ENCODE data around the gene CCDC179.

The CCDC179 gene

DNA sequence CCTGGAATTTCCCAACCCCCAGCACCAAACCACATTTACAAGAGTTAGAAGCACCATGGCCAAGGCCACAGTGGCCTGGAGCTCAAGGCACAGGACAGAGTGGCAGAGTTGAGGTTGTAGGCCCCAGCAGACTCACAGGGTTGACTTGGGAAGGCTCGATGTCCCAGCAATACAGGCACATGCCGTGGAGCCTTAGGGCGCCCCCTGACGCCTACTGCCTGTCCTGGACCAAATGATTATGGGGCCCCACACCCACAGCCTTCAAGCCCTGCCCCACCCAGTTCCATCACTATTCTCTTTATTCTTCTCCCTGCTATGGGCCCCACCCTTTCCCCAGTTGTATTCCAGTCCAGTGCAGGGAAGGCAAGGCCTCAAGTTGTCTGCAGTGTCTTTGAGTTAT is at the start of gene CCDC179:
CCDC179 (minus strand) TSS at position 234 of the 400 bp plus-strand sequence; CDS start at position 181, 53 bp downstream.
- FAIRE-seq, result no peak

DNA sequence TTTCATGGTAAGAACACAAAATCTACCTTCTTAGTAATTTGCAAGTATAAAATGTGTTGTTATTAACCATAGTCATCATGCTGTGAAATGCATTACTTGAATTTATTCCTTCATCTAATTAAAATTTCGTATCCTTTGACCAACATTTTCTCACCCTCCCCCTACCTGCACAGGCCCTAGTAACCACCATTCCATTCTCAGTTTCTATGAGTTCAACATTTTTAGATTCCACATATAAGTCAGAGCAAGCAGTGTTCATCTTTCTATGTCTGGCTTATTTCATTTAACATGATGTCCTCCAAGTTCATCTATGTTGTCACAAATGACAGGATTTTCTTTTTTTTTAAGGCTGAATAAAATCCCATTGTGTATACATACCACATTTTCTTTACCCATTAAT is 43.5 kb upstream of the CCDC179 start:
- no peak for FAIRE-seq

DNA sequence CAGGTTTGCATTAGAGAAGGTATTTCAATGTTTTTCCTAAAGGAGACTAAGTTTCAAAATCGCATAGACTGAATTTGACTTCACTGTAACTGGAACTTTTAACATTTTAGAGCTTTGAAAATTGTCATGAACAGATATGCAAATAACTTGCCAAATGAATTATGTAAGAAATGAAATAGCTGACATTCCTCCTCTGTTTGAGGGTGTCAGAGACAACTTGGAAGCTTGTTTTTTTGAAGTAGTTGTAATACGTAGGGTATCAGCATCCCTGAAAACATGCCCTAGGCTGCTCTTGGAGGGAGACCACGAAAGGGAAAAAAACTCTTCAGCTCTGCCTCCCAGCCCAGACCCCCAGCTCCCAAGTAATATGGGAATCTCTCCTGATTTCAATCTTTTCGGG is 41.3 kb upstream of the CCDC179 start:
- FAIRE-seq, result no peak

DNA sequence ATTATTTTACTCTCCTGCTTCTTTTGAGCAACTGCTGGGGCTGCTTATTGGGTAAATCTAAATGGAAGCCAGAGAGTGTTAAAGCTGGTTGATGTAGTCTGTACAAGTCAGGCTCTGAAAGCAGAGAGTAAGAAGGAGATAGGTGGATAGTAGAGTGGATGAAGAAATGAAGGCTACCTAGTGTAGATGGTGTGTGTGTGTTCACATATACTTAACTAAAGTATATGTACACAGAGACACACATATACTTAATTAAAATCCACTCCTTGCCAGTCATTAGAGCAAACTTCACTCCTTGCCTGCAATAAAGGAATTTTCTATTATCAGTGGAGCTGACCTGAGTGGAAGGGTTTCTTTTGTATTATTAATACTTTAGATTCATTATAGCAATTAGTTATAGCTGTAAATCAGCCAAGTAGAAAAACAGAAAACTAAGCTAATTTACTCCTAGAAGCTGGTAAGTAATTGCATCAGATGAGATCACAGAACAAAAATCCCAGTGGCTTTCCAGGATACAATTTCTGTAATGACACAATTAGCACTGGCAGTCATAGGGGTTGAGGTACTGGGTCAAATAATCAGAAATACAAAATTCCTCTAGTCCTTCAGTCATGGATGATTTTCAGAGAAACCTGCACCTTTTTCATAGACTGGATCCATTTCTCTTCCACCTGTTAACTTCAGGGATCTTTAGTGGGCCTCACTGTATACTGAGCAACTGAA is 40.7 kb upstream of the CCDC179 start:
- FAIRE-seq, result no peak

DNA sequence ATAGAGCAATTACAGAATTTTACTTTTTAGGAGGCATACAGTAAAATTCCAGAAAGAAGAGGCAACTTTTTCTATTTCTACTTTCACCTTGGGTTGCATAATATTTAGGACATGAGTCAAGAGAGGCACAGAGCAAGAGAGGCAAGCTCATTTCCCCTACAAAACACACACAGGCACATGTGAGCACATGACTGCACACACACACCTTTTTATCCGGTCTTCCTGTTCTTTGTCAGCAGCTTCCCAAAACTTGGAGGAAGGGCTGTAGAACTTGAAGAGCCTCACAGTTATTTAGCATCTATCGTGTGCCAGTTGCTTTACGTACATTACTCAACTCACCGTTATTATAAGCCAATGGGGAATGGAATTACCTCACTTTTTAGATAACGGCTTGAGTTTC is 37.8 kb upstream of the CCDC179 start:
- no peak for FAIRE-seq

DNA sequence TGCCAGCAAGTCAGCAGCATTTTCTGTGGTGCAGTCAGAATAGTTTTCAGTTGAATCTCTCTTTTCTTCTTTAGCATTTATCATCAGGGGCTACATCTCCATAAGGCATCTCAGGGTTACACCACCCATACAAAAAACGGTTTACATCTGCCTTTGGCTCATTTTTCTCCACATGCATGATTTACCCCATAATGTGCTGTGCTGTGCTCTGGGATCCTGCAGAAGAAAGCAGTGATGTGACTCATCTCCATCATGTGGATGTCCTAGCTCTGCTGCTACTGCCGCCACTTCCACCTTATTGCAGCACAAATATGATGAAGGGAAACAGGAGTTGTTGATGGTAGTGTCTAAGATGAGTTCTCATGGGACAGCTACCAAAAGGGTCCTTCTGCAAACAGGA is 30.0 kb upstream of the CCDC179 start:
- no peak for FAIRE-seq

DNA sequence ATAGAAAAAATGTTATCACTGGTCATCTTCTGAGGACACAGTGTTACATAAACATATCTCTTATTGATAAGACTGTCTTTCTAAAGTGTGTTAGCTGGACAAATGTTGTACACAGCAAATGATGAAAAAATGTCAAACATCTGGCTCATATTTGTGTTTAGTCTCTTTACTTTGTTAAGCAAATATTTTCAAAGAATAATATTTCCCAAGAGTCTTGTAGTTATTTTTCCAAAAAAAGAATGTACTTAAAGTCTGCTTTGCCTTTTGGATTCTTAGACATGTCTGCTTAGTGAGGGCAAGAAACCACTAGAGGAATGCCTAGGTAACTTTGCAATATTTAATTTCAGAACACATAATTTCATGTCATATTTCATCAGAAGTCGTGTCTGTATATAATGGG is 23.9 kb upstream of the CCDC179 start:
- FAIRE-seq, result no peak

DNA sequence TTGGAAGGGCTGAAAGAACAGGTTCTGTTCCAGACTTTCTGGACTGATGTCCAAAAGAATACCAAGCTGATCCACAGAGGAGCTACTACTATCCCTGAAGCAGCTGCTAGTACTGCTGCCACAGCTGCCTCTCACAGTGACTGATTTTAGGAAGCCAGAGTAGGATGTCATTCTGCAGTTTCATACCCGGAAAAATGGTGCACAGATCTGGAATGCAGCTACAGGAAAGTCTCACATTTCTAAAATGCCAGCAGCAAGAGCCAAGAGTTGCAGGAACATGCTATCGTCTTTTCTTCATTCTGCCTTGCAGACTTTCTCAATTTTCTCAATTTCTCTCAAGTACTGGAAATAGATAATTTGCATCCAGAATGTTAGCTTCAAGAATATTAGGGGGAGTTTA is 19.4 kb upstream of the CCDC179 start:
- FAIRE-seq, result no peak

DNA sequence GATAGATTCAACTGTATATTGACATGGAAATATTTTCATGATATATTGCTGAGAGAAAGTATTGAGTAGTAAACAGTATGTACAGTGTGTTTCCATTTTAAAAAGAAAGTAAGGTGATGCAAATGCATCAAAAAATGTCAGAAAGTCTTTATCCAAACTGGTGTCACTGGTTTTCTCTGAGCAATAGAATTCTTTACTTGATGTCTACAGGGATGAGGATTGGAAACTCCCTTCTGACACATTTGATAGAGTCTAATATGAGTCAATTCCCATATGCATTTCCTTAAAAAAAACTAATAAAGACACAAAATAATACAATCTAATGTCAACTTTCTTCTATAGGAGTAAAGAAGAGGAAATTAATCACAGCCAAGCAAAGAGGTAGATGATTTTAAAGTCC is 18.3 kb upstream of the CCDC179 start:
- FAIRE-seq, result no peak

DNA sequence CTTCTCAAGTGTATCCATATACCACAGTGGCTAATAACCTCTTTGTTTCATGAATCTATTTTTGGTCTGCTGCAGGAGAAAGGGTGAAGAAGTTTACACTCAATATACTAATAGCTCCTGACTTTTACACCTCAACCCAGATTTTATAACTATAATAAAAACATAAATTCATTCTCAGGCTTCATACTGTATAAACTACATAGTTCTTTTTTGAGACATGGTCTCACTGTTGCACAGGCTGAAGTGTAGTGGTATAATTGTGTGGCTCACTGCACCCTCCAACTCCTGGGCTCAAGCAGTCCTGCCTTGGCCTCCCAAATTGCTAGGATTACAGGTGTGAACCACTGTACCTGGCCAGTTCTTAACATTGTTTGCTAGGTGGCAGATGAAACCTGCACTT is 17.8 kb upstream of the CCDC179 start:
- FAIRE-seq, result no peak

DNA sequence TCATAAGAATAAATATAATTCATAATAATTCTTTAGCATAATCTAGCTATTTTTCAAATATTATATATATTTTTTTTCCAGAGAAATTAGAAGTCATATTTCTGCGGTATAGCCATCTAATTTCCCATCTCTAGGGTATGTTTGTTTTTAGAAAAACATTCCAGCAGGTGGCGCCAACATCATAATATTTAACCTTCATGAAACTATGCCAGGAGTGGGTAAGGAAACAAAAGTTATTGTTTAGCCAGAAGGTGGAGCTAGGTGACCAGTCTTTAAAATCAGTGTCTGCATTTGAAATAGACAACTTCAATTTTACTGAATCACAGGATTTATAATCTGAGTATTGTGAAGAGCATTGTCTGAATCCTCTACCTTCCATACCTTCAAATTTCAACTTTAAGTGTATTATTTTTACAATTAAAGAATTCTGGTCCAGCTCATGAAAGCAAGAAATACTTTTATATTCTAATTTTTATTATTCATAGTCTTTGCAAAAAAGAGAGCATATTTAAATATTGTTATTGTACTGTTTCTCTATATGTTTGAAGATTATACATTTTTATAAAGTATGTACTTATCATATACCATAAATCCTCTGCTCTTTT is 15.7 kb upstream of the CCDC179 start:
- FAIRE-seq, result peak; percentile 97

DNA sequence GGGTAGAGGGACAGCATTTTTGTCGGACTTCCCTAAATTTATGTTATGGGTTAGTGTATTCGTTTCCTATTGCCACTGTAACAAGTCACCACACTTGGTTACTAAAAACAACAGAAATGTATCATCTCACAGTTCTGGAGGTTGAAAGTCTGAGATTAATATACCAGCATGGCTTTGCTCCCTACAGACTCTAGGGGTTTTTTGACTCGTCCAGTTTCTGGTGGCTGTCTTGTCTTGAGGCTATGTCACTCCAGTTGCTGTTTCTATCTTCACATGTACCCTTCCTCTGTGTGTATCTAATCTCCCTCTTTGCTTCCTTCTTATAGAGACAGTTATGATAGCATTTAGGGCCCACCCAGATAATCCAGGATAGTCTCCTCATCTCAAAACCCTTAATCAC is 9.1 kb upstream of the CCDC179 start:
- FAIRE-seq, result no peak

DNA sequence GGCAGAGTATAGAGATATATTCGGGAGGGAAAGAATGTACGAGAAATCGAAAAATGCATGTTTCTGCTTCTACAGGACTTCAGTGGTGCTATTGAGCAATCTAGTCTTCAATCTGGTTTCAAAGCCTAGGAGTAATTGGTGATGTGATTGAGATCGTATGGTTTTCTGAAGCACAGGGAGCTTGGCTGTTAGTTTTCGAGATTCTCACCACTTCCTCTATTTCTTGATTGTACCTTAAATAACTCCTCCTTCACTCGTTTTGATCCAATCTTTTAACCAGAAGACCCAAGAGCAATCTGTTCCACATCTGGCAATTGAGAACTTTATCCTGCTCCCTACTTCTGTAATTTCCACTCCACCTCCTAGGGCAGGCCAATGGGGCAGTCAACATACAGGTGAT is 518 bp downstream of the CCDC179 start:
- FAIRE-seq, result no peak

DNA sequence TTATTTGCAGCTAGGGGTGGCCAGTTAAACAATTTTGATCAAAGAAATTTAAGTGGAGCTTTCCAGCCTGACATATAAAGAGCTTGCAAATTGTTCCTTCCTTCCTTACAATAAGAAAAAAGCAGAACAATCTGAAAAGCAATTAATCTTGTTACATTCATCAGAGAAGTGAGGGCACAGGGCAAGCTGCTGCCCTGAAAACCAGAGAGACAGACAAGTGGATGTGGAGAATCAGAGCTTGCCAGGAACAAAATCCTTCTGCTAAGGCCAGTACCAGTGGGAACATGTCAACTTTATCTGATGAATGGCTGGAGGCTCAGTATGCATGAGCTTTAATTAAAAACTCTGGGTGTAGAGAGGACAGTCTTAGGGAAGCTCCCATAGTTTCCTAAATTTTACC is 8.8 kb downstream of the CCDC179 start:
- no peak for FAIRE-seq

DNA sequence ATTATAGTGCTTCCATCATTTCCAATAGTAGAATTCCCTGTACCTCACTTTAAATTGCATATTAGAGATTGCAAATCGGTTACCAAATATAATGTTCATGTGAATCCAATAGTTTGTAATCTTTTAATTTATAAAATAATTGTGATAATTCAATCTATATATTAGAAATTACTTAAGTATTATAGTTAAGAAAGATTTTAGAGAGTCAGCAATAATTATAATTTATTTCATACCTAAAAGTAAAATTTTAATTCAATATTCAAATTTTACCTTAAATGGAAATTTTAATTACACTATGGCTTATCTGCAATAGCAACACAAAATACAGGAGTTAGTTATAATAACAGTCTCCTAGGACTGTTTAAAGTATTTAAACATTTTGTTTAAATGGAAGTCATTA is 13.5 kb downstream of the CCDC179 start:
- FAIRE-seq, result no peak

DNA sequence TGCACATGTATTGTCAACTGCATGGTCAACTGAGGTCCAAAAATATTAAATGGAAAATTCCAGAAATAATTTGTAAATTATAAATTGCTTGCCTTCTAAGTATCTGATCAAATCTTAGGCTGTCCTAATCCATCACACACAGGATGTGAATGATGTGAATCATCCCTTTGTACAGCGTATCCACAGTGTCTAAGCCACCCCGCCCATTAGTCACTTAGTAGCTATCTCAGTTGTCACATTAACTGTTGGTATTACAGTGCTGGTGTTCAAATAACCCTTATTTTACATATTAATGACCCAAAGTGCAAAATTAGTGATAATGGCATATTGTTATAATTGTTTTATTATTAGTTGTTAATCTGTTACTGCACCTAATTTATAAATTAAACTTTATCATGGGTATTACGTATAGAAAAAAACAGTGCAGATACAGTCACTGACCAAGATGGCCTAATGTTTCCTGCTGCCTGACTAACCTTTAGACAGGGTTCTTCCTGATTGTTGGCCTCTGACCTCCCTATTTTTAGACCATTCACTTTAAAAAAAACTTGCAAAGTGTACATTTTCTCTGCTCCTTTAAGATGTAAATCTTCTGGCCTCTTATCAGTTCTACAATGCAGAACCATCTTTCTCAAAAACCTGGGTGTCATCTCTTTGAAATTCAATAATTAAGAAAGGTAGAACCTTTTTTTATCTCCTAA is 27.8 kb downstream of the CCDC179 start:
- FAIRE-seq, result no peak

DNA sequence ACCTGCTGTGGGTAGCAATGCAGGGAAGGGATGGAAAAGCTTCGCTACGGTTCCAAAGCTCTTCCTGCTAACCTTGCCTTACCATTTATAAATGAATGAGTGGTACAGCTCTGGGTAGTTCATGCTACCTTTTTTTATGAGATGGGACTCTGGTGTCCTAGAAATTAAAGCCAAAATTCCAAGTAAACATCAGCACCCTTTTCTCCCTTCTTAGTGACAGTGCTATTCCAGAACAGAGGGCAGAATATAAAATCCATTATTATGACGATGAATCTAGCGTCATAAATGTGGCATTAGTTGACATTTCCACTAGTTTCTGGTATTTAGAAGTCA is 30.2 kb downstream of the CCDC179 start:
- FAIRE-seq, result no peak

DNA sequence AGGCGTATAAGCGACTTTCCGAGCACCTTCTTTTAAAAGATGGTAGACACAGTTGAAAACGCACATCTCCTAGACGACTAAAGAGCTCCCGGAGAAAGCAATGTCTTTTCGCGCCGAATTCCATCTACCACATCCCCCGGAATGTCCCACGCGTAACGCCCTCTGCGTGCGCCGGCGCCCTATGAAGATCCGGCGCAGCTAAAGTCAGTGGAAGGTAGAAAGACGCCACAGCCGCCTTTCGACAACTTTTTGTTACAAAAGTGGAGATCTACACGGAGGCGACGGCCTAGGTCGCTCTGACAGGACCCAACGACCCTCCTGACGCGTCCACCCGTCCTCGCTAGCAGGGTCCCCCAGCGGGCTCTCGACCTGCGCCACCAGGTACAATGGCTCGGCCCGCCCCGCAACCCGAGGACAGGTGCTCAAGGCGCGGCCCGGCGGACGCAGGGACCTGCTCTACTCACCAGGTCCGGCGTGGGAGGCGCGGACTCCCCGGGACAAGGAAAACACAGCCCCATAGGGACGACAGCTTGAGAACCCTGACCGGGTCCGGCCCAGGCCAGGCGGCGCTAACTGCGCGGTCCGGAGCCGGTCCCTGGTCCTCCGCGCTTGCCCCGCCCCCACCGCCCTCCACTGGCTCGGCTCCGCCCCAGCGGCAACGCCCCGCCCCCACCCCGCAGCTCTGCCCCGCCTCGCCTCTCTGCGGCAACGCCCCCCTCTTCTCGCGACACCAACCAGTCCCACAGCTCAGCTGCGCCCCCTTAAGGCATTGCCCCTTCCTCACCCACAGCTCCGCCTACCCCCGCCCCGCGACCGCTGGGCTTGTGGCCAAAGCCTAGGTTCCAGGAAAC is 30.8 kb downstream of the CCDC179 start, which contains the start of gene SVIP:
SVIP (minus strand) TSS at position 571 of the 851 bp plus-strand sequence; CDS start at position 518, 53 bp downstream.
- FAIRE-seq, result no peak

DNA sequence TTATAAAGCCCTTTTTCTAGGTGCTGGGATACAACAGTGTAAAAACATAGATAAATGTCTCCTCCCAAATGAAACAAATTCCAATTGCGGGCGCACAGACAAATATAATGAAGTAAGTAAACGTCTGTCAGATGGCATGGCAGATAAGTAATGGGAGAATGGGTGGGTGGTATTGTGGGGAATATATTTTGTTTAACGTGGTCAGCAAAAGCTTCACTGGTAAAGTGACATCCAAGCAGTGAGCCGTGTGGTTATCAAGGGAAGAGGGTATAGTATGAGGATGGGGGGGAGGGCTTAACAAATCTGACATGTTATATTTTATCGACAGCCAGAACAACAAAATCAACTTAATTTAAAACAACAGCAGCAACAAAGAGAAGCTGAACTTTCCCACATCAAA is 31.9 kb downstream of the CCDC179 start:
- no peak for FAIRE-seq

DNA sequence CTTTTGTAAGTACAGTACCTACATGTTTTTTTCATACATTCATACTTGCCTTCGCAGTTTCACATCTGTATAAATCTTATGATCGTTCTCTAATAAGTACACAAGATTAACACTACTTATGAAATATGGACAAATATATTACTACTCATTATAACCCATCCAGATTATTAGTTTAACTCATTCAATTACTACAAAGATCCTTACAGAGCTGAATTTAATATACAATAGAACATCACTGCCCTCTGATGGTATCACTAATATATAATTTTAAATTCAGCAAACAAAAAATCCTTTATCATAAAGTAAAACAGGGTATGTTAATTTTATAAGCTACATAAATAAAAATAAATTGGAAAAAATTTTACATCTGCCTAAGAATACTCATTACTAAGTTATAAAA is 38.1 kb downstream of the CCDC179 start:
- FAIRE-seq, result no peak

DNA sequence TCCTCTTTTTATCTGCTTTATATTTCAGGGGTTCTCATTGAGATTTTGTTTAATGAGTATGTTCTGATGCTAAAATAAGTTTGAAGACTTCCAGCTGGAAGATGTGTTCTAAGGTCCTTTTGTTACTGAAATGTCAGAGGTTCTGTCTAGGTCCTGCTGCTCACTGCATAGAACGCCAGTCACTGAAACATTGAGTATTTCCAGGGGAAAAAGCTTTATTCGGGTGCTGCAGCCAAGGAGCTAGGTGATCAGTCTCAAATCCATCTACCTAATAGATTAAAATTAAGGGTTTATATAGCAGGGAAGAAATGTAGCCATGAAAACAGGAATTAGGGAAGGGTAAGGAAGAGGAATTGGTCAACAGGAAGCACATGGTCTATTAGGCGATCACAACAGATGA is 50.4 kb downstream of the CCDC179 start:
- no peak for FAIRE-seq

DNA sequence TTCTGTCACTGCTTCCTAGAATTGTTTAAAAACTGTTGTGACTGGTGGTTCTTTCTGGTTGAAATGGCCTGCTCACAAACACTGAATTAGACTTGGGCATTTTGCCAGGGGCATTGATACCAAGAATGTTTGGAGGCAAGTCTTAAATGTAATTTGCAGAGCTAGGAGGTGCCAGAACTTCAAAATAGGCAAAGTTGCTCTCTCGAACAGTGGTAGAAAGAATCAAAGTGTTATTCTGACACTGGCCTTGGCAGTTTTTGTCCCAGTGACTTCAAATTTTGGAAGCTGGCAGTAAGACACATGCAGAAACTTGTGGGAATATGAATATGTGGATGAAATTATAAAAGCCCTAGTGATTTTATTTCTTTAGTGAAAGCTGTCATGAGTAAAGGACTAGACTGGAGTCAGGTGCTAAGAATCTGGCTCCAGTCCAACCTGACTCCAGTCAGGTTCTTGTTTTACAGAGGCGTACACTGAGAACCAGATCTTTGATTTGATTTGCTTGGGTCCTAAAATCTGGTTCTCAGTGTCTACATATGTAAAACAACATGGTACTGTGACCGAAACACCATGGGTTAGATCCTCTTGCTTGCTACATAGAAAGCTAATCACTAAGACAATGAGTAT is 51.6 kb downstream of the CCDC179 start:
- FAIRE-seq, result no peak
